ENCODE results near the gene SSBP3. TPM values are rescaled to one million over a fixed set of nuclear protein-coding genes. Genes with fewer than 3 reads are reported as not detected.
A peak's percentile ranks its signal among the peaks of the same experiment; 100 is the strongest.

Gene SSBP3
- total and polyA plus RNA-seq, 2 of the 13 experiments (the other 11 are each of a cell fraction or from before 2014, with no cell fraction given) = 8.5 to 17.6 TPM

DNA sequence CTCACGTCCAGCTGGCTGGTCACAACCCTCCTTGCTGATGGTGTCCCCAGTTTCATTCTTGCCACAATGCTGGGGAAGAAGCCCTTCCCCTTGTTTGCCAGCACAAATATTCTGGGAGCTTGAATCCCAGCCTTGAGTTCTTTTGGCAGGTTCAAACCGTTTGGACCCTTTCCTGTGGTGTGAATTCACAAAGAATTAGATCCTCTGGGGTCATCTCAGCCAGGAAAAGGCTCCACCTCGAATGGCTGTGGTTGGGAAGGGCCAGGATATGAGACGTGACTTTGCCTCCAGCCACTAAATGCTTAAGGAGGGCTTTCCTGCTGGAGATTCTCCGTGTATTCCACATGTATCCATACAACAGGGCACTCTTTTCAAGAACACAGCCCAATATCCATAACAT is 139.3 kb downstream of the SSBP3 start (continued):
- TF ChIP-seq, protein P1, sequence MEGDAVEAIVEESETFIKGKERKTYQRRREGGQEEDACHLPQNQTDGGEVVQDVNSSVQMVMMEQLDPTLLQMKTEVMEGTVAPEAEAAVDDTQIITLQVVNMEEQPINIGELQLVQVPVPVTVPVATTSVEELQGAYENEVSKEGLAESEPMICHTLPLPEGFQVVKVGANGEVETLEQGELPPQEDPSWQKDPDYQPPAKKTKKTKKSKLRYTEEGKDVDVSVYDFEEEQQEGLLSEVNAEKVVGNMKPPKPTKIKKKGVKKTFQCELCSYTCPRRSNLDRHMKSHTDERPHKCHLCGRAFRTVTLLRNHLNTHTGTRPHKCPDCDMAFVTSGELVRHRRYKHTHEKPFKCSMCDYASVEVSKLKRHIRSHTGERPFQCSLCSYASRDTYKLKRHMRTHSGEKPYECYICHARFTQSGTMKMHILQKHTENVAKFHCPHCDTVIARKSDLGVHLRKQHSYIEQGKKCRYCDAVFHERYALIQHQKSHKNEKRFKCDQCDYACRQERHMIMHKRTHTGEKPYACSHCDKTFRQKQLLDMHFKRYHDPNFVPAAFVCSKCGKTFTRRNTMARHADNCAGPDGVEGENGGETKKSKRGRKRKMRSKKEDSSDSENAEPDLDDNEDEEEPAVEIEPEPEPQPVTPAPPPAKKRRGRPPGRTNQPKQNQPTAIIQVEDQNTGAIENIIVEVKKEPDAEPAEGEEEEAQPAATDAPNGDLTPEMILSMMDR (CRISPR knock-in tag; IDR thresholded peaks at IDR 0.05) = no peak
- TF ChIP-seq IKZF1 (IDR thresholded peaks at IDR 0.05) = no peak
- no peak for TF ChIP-seq ARNT (IDR thresholded peaks at IDR 0.05)
- no peak for TF ChIP-seq RORA (CRISPR knock-in tag; IDR thresholded peaks at IDR 0.05)
- no peak for TF ChIP-seq ZNF20 (CRISPR knock-in tag; IDR thresholded peaks at IDR 0.05)
- no peak for TF ChIP-seq ZNF350 (CRISPR knock-in tag; IDR thresholded peaks at IDR 0.05; ENCODE audit: borderline replicate concordance, low read depth)
- no peak for TF ChIP-seq YEATS4 (CRISPR knock-in tag; IDR thresholded peaks at IDR 0.05; ENCODE audit: borderline replicate concordance)

DNA sequence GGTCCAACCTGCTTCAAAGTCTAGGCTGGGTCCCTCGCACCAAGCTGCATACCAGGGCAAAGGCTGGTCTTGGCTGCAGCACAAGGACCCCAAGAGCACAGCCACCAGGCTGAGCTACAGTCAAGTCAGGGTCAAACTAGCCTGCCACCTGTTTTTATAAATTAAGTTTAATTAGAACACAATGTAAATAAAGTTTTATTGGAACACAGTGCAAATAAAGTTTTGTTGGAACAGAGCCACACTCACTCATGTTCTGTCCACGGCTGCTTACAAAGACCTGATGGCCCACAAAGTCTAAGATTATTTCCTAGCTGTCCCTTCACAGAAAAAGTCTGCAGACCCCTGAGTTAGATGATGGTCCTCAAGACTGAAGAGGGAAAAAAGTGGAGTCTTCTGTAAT is 140.0 kb downstream of the SSBP3 start:
- Histone ChIP-seq H3K27ac (ENCODE audit: extremely low read length, insufficient read depth, low read length) (no peak overlapping the region), H4K20me1 (ENCODE audit: insufficient read depth, low read length) (no peaks in the 10 kb centered on the region), H3K36me3 (replicated peaks in 1 of 2; ENCODE audit: control insufficient read depth in 1 of 2, insufficient read depth in 2 of 2, low read length in 2 of 2) (peaks cover 0 to 3% of the 10 kb centered on the region in 2 experiments; a peak in 3 of 5 replicates), H3K9me3 (ENCODE audit: low read length) (no peaks in the 10 kb centered on the region), H3K4me1 (ENCODE audit: insufficient read depth, low read length) (peaks cover 12% of the 10 kb centered on the region), H3K4me3 (replicated peaks in 1 of 3; ENCODE audit: insufficient read depth in 1 of 3, low read depth in 2 of 3, low read length in 3 of 3) (no peak overlapping the region), H2AFZ (ENCODE audit: low read length) (no peak overlapping the region), H3K27me3 (ENCODE audit: control insufficient read depth in 1 of 2, insufficient read depth in 2 of 2, low read length in 2 of 2) (no peaks in the 10 kb centered on the region), H3K4me2 (ENCODE audit: low read depth, low read length) (no peak overlapping the region), H3K9ac (ENCODE audit: insufficient read depth, low read depth, low read length) (no peak overlapping the region), H3K79me2 (ENCODE audit: insufficient read depth, low read length) (no peaks in the 10 kb centered on the region)
- intact Hi-C loops (cut with micrococcal nuclease; ENCODE audit: unreplicated experiment) = no loop called here
- in situ Hi-C loops (cut with HindIII; ENCODE audit: extremely low pct_ligation_motif_present, low pct_unique_long_range_greater_than_20kb) = no loop called here
- ATAC-seq (no peak), FAIRE-seq (no peak), DNase-seq (ENCODE audit: low spot score) (no peak)
- ChIA-PET CTCF (ENCODE audit: low intra/inter-chr PET ratio, low total read pairs) (no interaction called here), POLR2A (no interaction called here)
- WGBS (ENCODE audit: low lambda C conversion rate) = 98% methylated on average over 2 of the region's 2 CpGs
- BruUV-seq (replicated peaks) = no TSS peak
- TF ChIP-seq ZFP1 (CRISPR knock-in tag; IDR thresholded peaks at IDR 0.05) = no peak
- TF ChIP-seq, protein P2, sequence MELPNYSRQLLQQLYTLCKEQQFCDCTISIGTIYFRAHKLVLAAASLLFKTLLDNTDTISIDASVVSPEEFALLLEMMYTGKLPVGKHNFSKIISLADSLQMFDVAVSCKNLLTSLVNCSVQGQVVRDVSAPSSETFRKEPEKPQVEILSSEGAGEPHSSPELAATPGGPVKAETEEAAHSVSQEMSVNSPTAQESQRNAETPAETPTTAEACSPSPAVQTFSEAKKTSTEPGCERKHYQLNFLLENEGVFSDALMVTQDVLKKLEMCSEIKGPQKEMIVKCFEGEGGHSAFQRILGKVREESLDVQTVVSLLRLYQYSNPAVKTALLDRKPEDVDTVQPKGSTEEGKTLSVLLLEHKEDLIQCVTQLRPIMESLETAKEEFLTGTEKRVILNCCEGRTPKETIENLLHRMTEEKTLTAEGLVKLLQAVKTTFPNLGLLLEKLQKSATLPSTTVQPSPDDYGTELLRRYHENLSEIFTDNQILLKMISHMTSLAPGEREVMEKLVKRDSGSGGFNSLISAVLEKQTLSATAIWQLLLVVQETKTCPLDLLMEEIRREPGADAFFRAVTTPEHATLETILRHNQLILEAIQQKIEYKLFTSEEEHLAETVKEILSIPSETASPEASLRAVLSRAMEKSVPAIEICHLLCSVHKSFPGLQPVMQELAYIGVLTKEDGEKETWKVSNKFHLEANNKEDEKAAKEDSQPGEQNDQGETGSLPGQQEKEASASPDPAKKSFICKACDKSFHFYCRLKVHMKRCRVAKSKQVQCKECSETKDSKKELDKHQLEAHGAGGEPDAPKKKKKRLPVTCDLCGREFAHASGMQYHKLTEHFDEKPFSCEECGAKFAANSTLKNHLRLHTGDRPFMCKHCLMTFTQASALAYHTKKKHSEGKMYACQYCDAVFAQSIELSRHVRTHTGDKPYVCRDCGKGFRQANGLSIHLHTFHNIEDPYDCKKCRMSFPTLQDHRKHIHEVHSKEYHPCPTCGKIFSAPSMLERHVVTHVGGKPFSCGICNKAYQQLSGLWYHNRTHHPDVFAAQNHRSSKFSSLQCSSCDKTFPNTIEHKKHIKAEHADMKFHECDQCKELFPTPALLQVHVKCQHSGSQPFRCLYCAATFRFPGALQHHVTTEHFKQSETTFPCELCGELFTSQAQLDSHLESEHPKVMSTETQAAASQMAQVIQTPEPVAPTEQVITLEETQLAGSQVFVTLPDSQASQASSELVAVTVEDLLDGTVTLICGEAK (IDR thresholded peaks at IDR 0.05) = no peak
- TF ChIP-seq, protein P2 (CRISPR knock-in tag; IDR thresholded peaks at IDR 0.05) = 0 out of 2 replicates have a peak, but pooled peaks have one; percentile 50
